ENCODE results near the gene ZMYND12. TPM values are rescaled to one million over a fixed set of nuclear protein-coding genes. Genes with fewer than 3 reads are reported as not detected.

ZMYND12 gene
- total and polyA plus RNA-seq, 2 experiments from 2014 or later: 0.21 to 1.1 TPM

DNA sequence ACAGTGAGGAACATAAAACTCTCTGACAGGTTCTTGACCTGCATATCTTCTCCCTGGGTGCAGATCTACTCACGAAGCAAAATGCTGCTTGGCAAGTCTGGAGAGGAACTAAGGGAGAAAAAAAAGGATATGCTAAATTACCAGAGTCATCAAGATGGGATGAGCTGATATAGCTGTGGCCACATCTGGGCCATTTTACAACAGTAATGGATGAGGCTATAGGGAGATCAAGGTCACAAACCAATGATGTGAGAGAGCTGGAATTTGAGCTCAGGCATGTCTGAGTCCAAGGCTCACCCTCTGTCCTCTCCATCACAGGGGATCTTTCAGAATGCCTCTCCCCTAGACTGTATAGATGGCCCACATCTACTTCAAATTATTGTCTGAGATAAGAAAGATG is 26.2 kb downstream of the ZMYND12 start:
- Histone ChIP-seq H3K36me3 (no peaks in the 10 kb centered on the region), H3K4me3 (no peak overlapping the region), H3K4me1 (ENCODE audit: low read depth) (peaks cover 18% of the 10 kb centered on the region), H3K27me3 (no peaks in the 10 kb centered on the region), H3K9me3 (ENCODE audit: low read depth) (no peaks in the 10 kb centered on the region), H3K27ac (no peak overlapping the region)
- TF ChIP-seq, protein P1, sequence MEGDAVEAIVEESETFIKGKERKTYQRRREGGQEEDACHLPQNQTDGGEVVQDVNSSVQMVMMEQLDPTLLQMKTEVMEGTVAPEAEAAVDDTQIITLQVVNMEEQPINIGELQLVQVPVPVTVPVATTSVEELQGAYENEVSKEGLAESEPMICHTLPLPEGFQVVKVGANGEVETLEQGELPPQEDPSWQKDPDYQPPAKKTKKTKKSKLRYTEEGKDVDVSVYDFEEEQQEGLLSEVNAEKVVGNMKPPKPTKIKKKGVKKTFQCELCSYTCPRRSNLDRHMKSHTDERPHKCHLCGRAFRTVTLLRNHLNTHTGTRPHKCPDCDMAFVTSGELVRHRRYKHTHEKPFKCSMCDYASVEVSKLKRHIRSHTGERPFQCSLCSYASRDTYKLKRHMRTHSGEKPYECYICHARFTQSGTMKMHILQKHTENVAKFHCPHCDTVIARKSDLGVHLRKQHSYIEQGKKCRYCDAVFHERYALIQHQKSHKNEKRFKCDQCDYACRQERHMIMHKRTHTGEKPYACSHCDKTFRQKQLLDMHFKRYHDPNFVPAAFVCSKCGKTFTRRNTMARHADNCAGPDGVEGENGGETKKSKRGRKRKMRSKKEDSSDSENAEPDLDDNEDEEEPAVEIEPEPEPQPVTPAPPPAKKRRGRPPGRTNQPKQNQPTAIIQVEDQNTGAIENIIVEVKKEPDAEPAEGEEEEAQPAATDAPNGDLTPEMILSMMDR (IDR thresholded peaks at IDR 0.05; ENCODE audit: low read depth, low read length): no peak
- DNase-seq (ENCODE audit: low read depth in 1 of 2, low spot score in 1 of 2): no peak

DNA sequence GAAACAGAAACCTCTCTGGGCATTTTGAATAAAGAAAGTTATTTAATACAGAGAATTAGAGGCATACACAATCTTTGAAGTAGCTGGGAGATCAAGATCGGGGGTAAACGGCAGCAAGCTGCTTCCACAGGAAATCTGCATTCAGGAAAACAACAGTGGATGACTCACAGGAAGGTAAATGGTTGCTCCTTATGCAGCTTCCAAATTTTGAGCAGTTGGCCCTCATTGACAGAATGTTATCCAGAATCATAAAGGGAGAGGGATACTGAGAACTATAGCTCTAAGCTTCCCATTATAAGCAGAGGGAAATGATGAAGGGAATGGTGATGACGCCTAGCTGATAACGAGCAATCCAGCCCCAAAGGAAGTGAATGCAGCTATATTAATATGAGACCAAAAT is 28.6 kb downstream of the ZMYND12 start:
- Histone ChIP-seq H3K9me3 (ENCODE audit: low read depth) (no peaks in the 10 kb centered on the region), H3K27ac (no peak overlapping the region), H3K4me3 (no peak overlapping the region), H3K27me3 (no peaks in the 10 kb centered on the region), H3K36me3 (no peaks in the 10 kb centered on the region), H3K4me1 (ENCODE audit: low read depth) (peaks cover 26% of the 10 kb centered on the region)
- TF ChIP-seq, protein P1 (IDR thresholded peaks at IDR 0.05; ENCODE audit: low read depth, low read length): no peak
- DNase-seq (ENCODE audit: low read depth in 1 of 2, low spot score in 1 of 2): peak in 1 of 2 donors; percentile 14

DNA sequence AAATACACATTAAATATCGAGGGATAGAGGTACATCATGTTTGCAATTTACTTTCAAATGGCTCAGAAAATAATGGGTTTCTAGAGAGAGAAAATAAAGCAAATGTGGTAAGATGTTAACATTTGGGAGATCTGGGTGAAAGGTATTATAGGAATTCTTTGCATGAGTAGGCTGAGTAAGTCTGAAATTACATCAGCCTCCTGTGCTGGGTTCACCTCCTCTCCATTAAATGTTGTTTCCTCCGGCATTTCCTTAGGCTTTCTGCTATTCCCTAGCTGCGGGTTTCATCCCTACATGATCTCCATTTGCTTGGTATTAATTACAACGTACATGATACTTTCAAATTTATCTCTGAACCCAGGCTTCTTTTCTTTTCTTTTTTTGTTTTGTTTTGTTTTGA is 31.6 kb downstream of the ZMYND12 start:
- Histone ChIP-seq H3K36me3 (no peaks in the 10 kb centered on the region), H3K9me3 (ENCODE audit: low read depth) (no peaks in the 10 kb centered on the region), H3K4me3 (no peak overlapping the region), H3K27ac (peak overlapping the region; percentile 75), H3K27me3 (no peaks in the 10 kb centered on the region), H3K4me1 (ENCODE audit: low read depth) (peaks cover 49% of the 10 kb centered on the region)
- peak in 1 of 2 donors; percentile 26 for DNase-seq (ENCODE audit: low read depth in 1 of 2, low spot score in 1 of 2)
- TF ChIP-seq, protein P1 (IDR thresholded peaks at IDR 0.05; ENCODE audit: low read depth, low read length): no peak

DNA sequence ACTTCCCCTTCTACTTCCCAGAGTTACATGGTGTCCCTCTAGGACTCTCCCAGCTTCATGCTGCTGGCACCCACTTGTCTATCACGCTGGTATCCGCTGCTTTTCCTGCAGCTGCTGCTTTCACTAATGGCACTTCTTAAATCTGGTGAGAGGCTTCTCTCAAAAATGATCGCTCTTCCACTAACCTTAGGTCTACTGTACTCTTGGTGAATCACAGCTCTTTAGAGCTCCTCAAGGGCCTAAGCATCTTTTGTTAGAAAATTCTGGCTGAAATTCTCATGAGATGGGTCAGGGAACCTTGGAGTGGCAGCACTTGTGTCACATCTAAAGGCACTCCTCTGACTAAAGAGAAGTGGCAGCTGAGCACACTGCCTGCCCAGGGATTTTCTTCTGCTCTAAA is 32.1 kb downstream of the ZMYND12 start:
- TF ChIP-seq, protein P1 (IDR thresholded peaks at IDR 0.05; ENCODE audit: low read depth, low read length): no peak
- no peaks in the 10 kb centered on the region for H3K27me3 ChIP-seq
- no peaks in the 10 kb centered on the region for H3K36me3 ChIP-seq
- no peak overlapping the region for H3K4me3 ChIP-seq
- peak overlapping the region; percentile 75 for H3K27ac ChIP-seq
- DNase-seq (ENCODE audit: low read depth in 1 of 2, low spot score in 1 of 2): peak in 1 of 2 donors; percentile 5
- peaks cover 54% of the 10 kb centered on the region for H3K4me1 ChIP-seq (ENCODE audit: low read depth)
- H3K9me3 ChIP-seq (ENCODE audit: low read depth): no peaks in the 10 kb centered on the region

DNA sequence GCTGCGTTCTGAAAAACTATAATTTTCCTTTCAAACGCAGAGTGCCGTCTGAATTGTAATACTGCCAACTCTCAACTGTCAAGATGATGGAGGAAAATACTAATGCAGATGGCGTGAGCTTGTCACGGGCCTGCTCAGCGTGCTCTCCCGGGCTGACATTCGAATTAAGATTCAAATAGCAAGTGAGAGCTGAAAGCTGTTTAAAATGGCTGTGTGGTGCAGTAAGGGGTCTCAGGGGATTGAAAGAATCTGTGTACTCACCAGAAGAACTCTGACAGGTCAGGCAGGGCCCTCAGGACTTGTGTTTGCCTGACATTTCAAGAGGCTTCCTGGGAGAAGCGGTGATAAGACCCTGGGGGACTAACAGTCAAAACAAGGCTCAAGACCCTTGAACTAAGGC is 33.1 kb downstream of the ZMYND12 start:
- H3K9me3 ChIP-seq (ENCODE audit: low read depth): no peaks in the 10 kb centered on the region
- no peaks in the 10 kb centered on the region for H3K36me3 ChIP-seq
- TF ChIP-seq, protein P1 (IDR thresholded peaks at IDR 0.05; ENCODE audit: low read depth, low read length): no peak
- H3K4me1 ChIP-seq (ENCODE audit: low read depth): peaks cover 54% of the 10 kb centered on the region
- no peak overlapping the region for H3K4me3 ChIP-seq
- peak; percentile 6 to 74 for DNase-seq (ENCODE audit: low read depth in 1 of 2, low spot score in 1 of 2)
- H3K27ac ChIP-seq: peak overlapping the region; percentile 75
- H3K27me3 ChIP-seq: no peaks in the 10 kb centered on the region
